SK-N-MC (cell line): Measurements from ENCODE around the gene ERBB4.
A peak's percentile ranks its signal among the peaks of the same experiment; 100 is the strongest.

Experiments used
- DNase-seq: peaks from one replicate; pipeline ENCODE4 v3.0.0-alpha.2; 2011; ENCODE audit warnings: low read depth, low spot score
- H3K27ac ChIP-seq: fragments of 200-600 bp; sonication (generic); 2 replicates; pipeline ENCODE4 v1.5.1; 2016; ENCODE audit warnings: mixed run types
- H3K36me3 ChIP-seq: fragments of 200-600 bp; sonication (generic); 2 replicates; pipeline ENCODE4 v1.6.1; 2017; ENCODE audit warnings: antibody characterized with exemption, low read length, mixed read lengths; ENCODE audit not compliant: insufficient read depth
- H3K4me3 ChIP-seq: fragments of 200-600 bp; sonication (generic); 2 replicates; pipeline ENCODE4 v1.5.1; 2016
- H3K9ac ChIP-seq: fragments of 200-600 bp; sonication (generic); 2 replicates; pipeline ENCODE4 v1.8.0; 2017; ENCODE audit warnings: mixed run types, mixed read lengths; ENCODE audit not compliant: insufficient read length
- H3K9me3 ChIP-seq: fragments of 200-600 bp; sonication (generic); 2 replicates; pipeline ENCODE4 v1.6.1; 2017; ENCODE audit warnings: low read depth, mild to moderate bottlenecking, antibody characterized with exemption, low read length, moderate library complexity, mixed read lengths
- EZH2 ChIP-seq: fragments of 200-600 bp; sonication (generic); IDR thresholded peaks from one replicate; pipeline ENCODE4 v1.6.1; 2017; ENCODE audit warnings: antibody characterized with exemption
- FOXP2 ChIP-seq: optimal IDR thresholded peaks from 2 replicates; pipeline ENCODE3; 2011; ENCODE audit warnings: mild to moderate bottlenecking, moderate library complexity; ENCODE audit not compliant: insufficient read depth; ENCODE audit errors: extremely low read length, control extremely low read depth
- POLR2AphosphoS5 ChIP-seq: IDR thresholded peaks from 2 replicates; pipeline ENCODE4 v1.6.1; 2012; ENCODE audit warnings: mild to moderate bottlenecking, low read depth, low read length, borderline replicate concordance

ERBB4 gene

DNA sequence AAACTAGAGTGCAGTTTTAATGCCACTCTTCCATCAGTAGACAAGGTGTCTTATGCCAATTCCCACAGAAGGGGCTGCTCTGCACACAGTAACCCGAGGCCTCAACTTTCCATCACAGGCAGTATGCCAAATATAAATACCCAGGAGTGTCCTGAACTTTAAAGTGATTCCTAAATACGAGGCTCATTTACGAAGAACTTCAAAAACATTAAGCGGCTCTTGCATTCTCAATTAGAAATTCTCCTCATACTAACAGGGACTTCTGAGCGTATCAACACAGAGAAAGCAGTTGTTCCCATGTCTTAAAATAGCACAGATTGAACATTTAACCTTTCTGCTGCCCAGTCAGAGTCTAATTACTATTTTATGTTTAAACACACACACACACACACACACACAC, 638.6 kb downstream of the ERBB4 start:
- Histone ChIP-seq H3K27ac (no peak overlapping the region), H3K36me3 (no peaks in the 10 kb centered on the region), H3K9me3 (no peaks in the 10 kb centered on the region), H3K4me3 (no peak overlapping the region), H3K9ac (no peak overlapping the region)
- no peak for TF ChIP-seq EZH2
- TF ChIP-seq FOXP2: no peak
- TF ChIP-seq POLR2AphosphoS5: no peak
- no peak for DNase-seq

DNA sequence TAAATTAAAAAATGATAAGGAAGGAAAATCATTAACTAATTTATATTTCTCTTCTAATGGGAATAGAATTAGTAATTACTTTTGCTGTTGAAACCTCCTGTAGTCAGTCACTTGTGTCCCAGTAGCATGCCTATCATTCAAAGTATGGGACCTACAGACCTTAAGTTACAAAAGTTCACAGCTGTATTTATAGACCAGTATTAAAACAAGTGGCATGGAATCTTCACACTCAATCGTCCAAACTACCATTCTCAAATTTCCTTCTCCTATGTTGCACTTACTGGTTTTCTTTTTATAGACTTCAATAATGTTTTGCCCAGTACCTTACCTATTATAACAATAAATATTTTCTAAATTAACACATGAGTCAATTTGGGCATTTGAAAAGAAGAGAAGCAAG, 639.9 kb downstream of the ERBB4 start:
- Histone ChIP-seq H3K9ac (no peak overlapping the region), H3K27ac (no peak overlapping the region), H3K9me3 (no peaks in the 10 kb centered on the region), H3K4me3 (no peak overlapping the region), H3K36me3 (no peaks in the 10 kb centered on the region)
- TF ChIP-seq EZH2: no peak
- no peak for DNase-seq

DNA sequence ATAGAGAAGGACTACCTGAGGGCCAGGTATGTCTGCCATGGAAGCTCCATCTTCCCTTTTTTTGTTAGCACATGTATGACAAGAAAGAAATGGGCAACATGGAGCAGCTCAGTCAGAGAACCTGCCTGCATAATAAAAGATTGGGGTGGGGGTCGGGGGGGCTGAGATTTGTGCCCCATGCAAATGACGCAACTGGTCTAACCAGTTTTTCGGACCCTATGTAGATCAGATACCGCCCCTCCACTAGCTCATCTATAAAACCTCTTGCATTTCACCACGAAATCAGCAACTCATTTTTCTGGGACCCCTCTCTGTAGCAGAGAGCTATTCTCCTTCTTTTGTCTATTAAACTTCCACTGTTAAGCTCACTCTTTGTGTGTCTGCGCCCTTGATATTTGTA, 657.2 kb downstream of the ERBB4 start:
- no peak for TF ChIP-seq FOXP2
- no peak for TF ChIP-seq POLR2AphosphoS5
- no peak for TF ChIP-seq EZH2
- Histone ChIP-seq H3K4me3 (no peak overlapping the region), H3K9me3 (no peaks in the 10 kb centered on the region), H3K9ac (no peak overlapping the region), H3K36me3 (no peaks in the 10 kb centered on the region), H3K27ac (no peak overlapping the region)
- no peak for DNase-seq

GRCh38 chr2:211879323-211879722, 659.3 kb downstream of the ERBB4 start:
- TF ChIP-seq EZH2 (no peak), FOXP2 (no peak), POLR2AphosphoS5 (no peak)
- DNase-seq: no peak
- Histone ChIP-seq H3K27ac (no peak overlapping the region), H3K4me3 (no peak overlapping the region), H3K9ac (no peak overlapping the region), H3K36me3 (no peaks in the 10 kb centered on the region), H3K9me3 (no peaks in the 10 kb centered on the region)

GRCh38 chr2:211877061-211877460, 661.5 kb downstream of the ERBB4 start:
- Histone ChIP-seq H3K4me3 (no peak overlapping the region), H3K9me3 (no peaks in the 10 kb centered on the region), H3K36me3 (no peaks in the 10 kb centered on the region), H3K27ac (no peak overlapping the region), H3K9ac (no peak overlapping the region)
- no peak for DNase-seq
- TF ChIP-seq POLR2AphosphoS5: no peak
- no peak for TF ChIP-seq EZH2
- no peak for TF ChIP-seq FOXP2

- Histone ChIP-seq H3K9ac (no peak overlapping the region), H3K36me3 (no peaks in the 10 kb centered on the region), H3K9me3 (no peaks in the 10 kb centered on the region), H3K27ac (no peak overlapping the region), H3K4me3 (no peak overlapping the region)
- DNase-seq: no peak
- no peak for TF ChIP-seq FOXP2
- no peak for TF ChIP-seq POLR2AphosphoS5
- no peak for TF ChIP-seq EZH2
Observed at GRCh38 chr2:211875488-211875887, 663.1 kb downstream of the ERBB4 start.

DNA sequence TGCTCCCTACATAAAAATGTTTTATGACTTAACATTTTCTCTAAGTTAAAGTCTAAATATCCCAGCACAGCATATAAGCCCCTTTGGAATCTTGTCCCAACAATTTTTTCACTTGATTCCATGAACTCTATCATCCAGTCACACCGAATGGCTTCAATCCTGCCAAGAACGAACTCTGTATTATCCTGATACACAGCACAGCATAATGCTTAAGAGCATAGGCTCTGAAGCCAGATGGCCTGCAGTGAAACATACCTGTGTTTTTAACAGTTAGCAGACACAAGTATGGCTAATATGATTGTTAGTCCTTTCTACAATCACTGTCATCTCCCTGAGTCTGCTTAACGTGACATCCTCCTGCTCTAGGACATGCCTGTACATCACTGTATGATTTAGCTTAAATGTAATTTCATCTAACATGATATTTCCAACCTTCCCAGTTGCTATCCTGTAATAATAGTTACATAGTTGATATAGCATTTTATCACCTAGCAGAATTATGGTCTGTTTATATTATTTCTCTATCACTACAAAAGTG, 669.5 kb downstream of the ERBB4 start:
- no peak overlapping the region for H3K9ac ChIP-seq
- TF ChIP-seq POLR2AphosphoS5: no peak
- TF ChIP-seq FOXP2: no peak
- no peak for TF ChIP-seq EZH2

GRCh38 chr2:211867845-211868451, 670.7 kb downstream of the ERBB4 start:
- DNase-seq: peak; percentile 64
- Histone ChIP-seq H3K9me3 (no peaks in the 10 kb centered on the region), H3K36me3 (no peaks in the 10 kb centered on the region), H3K9ac (no peak overlapping the region), H3K27ac (peak overlapping the region; percentile 71), H3K4me3 (no peak overlapping the region)
- TF ChIP-seq FOXP2 (no peak), POLR2AphosphoS5 (no peak), EZH2 (no peak)

More for the DNA sequence above, 669.5 kb downstream of the ERBB4 start:
- DNase-seq: no peak
- no peaks in the 10 kb centered on the region for H3K36me3 ChIP-seq
- H3K9me3 ChIP-seq: no peaks in the 10 kb centered on the region
- no peak overlapping the region for H3K4me3 ChIP-seq
- H3K27ac ChIP-seq: no peak overlapping the region

GRCh38 chr2:211864328-211864727, 674.3 kb downstream of the ERBB4 start:
- Histone ChIP-seq H3K4me3 (no peak overlapping the region), H3K27ac (no peak overlapping the region), H3K36me3 (no peaks in the 10 kb centered on the region), H3K9me3 (no peaks in the 10 kb centered on the region), H3K9ac (no peak overlapping the region)
- TF ChIP-seq POLR2AphosphoS5: no peak
- no peak for TF ChIP-seq EZH2
- TF ChIP-seq FOXP2: no peak
- DNase-seq: no peak
